ENCODE data around the gene PROX1.

DNA sequence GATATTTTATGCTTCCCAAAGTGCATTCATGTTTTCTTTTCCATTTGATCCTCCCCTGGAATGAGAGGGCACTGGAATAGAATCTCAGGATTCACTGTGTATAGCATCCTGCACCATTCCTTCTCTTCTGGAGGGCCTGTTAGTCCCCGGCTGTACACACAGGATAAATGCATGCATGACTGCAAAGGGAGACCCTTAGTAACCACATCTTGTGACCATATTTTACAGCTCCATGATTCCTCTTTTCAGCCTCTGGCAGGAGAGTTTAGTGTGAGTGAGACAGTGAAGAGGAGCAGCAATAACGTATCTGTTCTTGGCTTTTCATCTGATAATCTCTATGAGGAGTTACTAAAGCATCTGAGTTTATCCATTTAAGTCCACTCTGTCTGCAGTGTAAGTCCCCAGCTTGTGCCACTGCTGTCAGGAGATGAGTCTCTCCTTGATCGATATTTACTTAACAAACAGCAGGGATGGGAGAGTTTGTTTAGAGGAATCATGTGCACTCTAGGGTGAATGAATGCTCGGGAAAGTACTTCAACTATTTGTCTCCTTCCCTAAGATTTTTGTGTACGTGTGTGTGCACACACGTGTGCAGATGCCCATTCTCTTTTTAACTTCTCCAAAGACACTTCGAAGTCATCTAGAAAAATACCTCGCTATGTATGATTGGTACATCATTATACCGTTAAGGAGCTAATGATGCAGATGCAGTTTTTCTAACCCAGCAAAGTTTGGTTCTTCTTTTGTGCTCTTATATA lies 41.1 kb downstream of the PROX1 start:
- TF ChIP-seq, protein P1, sequence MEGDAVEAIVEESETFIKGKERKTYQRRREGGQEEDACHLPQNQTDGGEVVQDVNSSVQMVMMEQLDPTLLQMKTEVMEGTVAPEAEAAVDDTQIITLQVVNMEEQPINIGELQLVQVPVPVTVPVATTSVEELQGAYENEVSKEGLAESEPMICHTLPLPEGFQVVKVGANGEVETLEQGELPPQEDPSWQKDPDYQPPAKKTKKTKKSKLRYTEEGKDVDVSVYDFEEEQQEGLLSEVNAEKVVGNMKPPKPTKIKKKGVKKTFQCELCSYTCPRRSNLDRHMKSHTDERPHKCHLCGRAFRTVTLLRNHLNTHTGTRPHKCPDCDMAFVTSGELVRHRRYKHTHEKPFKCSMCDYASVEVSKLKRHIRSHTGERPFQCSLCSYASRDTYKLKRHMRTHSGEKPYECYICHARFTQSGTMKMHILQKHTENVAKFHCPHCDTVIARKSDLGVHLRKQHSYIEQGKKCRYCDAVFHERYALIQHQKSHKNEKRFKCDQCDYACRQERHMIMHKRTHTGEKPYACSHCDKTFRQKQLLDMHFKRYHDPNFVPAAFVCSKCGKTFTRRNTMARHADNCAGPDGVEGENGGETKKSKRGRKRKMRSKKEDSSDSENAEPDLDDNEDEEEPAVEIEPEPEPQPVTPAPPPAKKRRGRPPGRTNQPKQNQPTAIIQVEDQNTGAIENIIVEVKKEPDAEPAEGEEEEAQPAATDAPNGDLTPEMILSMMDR (optimal IDR thresholded peaks at IDR 0.05 in 1 of 3, IDR thresholded peaks at IDR 0.05 in 1 of 3, conservative IDR thresholded peaks at IDR 0.05 in 1 of 3; ENCODE audit: extremely low read depth in 1 of 3, insufficient read depth in 2 of 3, low read length in 3 of 3) = no peak
- no peak for TF ChIP-seq EZH2 (IDR thresholded peaks at IDR 0.05; ENCODE audit: low read length)

All from keratinocyte (primary cell).